Panc1 (cell line): ENCODE measurements around the gene PAK1IP1.

ENCODE experiments used
- CTCF ChIP-seq: fragments of 450-650 bp; IDR thresholded peaks from 2 replicates; pipeline ENCODE4 v1.5.1; 2017; ENCODE audit warnings: mild to moderate bottlenecking
- POLR2AphosphoS5 ChIP-seq: IDR thresholded peaks from 2 replicates; pipeline ENCODE4 v1.6.1; 2012; ENCODE audit warnings: mild to moderate bottlenecking, low read depth, low read length, moderate library complexity
- SIN3A ChIP-seq: IDR thresholded peaks from 2 replicates; pipeline ENCODE4 v1.6.1; 2012; ENCODE audit warnings: low read depth, mild to moderate bottlenecking, low read length, moderate library complexity, borderline replicate concordance; ENCODE audit not compliant: insufficient read depth
- TCF7L2 ChIP-seq: IDR thresholded peaks from 2 replicates; pipeline ENCODE4 v1.6.1; 2011; ENCODE audit warnings: mild to moderate bottlenecking, low read depth, low read length, inconsistent platforms

GRCh38 chr6:10746915-10747250, 52.1 kb downstream of the PAK1IP1 start:
- TF ChIP-seq CTCF, result no peak
- no peak for TF ChIP-seq POLR2AphosphoS5
- no peak for TF ChIP-seq TCF7L2
- TF ChIP-seq SIN3A, result no peak
